Right atrium auricular region (tissue), 2 donors: Measurements from ENCODE around the gene PRRC2C. TPM values are rescaled to one million over a fixed set of nuclear protein-coding genes. Genes with fewer than 3 reads are reported as not detected.

Experiments used
- DNase-seq: peaks from one replicate; pipeline ENCODE4 v3.0.0-alpha.2; 2019; ENCODE audit warnings: low spot score
- H3K27ac ChIP-seq, 2 donors: fragments of 200-600 bp; sonication (generic); 1 replicate in 1 of 2; 2 replicates in 1 of 2; pipeline ENCODE4 v1.5.1; 2016 to 2019
- H3K27me3 ChIP-seq, 2 donors: fragments of 200-600 bp; sonication (generic); one replicate each; pipeline versions ENCODE4 v1.5.1 to v1.6.0; 2017 to 2019
- H3K36me3 ChIP-seq: fragments of 200-600 bp; sonication (generic); one replicate; pipeline ENCODE4 v1.5.1; 2016
- H3K4me1 ChIP-seq, 2 donors: fragments of 200-600 bp; sonication (generic); one replicate each; pipeline versions ENCODE4 v1.5.1 to v1.6.0; 2017 to 2019
- H3K4me3 ChIP-seq, 2 donors: fragments of 200-600 bp; sonication (generic); 1 replicate in 1 of 2; 2 replicates in 1 of 2; pipeline ENCODE4 v1.5.1; 2017 to 2019; ENCODE audit warnings: mild to moderate bottlenecking in 1 of 2, moderate library complexity in 1 of 2
- H3K9me3 ChIP-seq, 2 donors: fragments of 200-600 bp; sonication (generic); one replicate each; pipeline ENCODE4 v1.5.1; 2019
- total RNA-seq, 2 donors: library from RNA; depleted of rRNA; stranded (reverse); fragments of >200 nt; gene quantifications; one replicate each; pipeline ENCODE4 v1.1.0, GENCODE V29; 2016
- TF ChIP-seq, protein P1 (sequence below), 2 donors: fragments of 200-600 bp; sonication (generic); IDR thresholded peaks; one replicate each; pipeline ENCODE4 v1.5.1; 2019; ENCODE audit warnings: antibody characterized with exemption in 2 of 2

PRRC2C gene
- total RNA-seq, 2 donors from 2014 or later = 45.2 to 49.4 TPM

DNA sequence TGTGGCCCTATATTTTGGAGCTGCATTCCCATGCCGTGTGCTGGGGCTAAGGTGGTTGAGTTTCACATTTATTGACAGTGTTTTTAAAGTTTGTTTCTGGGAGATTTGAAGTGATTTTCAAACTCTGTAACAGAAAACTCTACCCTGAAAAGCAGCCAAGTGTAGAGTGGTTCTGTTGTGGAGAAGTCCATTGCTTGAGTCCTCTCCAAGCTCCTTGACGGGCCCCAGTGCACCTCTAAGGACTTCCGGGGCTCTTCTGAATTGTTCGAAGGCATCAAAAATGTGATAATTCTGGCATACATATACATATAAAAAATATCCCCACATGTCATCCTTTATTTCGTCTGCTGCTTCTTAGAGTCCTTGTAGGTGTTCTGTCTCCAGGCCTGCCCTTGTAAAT lies 141.7 kb downstream of the PRRC2C start:
- Histone ChIP-seq H3K4me3 (no peak overlapping the region), H3K27ac (no peak overlapping the region), H3K27me3 (no peaks in the 10 kb centered on the region), H3K4me1 (no peaks in the 10 kb centered on the region), H3K36me3 (no peaks in the 10 kb centered on the region), H3K9me3 (no peaks in the 10 kb centered on the region)
- no peak for DNase-seq
- TF ChIP-seq, protein P1, sequence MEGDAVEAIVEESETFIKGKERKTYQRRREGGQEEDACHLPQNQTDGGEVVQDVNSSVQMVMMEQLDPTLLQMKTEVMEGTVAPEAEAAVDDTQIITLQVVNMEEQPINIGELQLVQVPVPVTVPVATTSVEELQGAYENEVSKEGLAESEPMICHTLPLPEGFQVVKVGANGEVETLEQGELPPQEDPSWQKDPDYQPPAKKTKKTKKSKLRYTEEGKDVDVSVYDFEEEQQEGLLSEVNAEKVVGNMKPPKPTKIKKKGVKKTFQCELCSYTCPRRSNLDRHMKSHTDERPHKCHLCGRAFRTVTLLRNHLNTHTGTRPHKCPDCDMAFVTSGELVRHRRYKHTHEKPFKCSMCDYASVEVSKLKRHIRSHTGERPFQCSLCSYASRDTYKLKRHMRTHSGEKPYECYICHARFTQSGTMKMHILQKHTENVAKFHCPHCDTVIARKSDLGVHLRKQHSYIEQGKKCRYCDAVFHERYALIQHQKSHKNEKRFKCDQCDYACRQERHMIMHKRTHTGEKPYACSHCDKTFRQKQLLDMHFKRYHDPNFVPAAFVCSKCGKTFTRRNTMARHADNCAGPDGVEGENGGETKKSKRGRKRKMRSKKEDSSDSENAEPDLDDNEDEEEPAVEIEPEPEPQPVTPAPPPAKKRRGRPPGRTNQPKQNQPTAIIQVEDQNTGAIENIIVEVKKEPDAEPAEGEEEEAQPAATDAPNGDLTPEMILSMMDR (IDR thresholded peaks at IDR 0.05) = no peak

DNA sequence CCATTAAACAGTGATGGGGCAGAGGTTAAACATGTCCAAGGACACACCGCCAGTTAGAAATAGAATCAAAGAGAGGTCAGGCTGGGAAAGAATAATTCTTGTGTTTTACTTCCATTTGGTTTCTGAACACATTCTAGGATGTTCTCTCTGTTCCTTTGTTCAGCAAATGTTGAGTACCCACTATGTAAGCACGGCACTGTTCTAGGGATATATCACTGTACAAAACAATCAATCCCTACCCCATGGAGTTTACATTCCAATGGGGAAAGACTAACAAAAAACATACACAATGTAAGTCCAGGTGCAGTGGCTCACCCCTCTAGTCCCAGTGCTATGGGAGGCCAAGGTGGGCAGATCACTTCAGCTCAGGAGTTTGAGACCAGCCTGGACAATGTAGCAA lies 142.9 kb downstream of the PRRC2C start:
- DNase-seq = no peak
- TF ChIP-seq, protein P1 (IDR thresholded peaks at IDR 0.05) = no peak
- H3K27ac ChIP-seq = no peak overlapping the region

DNA sequence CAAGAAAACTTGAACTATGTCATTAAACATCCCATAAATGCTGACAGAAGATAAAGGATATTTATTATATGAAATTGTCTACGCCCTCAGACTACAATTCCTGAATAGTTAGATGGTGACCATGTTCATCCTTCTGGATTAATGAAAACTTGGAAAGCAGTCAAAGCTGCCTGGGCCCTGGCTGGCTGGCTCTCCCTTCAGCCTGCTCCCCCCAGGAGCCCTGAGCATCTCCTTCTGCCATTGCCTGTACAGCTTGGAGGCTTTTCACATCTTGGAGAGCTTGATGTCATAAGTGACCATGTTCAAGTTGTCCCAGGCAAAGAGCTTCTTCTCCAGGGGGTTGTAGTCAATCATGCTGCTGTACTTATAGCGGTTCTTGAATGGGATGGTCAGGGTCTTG lies 150.3 kb downstream of the PRRC2C start:
- Histone ChIP-seq H3K4me1 (no peaks in the 10 kb centered on the region), H3K27me3 (no peaks in the 10 kb centered on the region), H3K9me3 (no peaks in the 10 kb centered on the region), H3K27ac (no peak overlapping the region), H3K36me3 (no peaks in the 10 kb centered on the region), H3K4me3 (no peak overlapping the region)
- TF ChIP-seq, protein P1 (IDR thresholded peaks at IDR 0.05) = no peak
- no peak for DNase-seq

More for the DNA sequence above, 142.9 kb downstream of the PRRC2C start:
- Histone ChIP-seq H3K4me1 (no peaks in the 10 kb centered on the region), H3K36me3 (no peaks in the 10 kb centered on the region), H3K9me3 (no peaks in the 10 kb centered on the region), H3K27me3 (no peaks in the 10 kb centered on the region), H3K4me3 (no peak overlapping the region)

DNA sequence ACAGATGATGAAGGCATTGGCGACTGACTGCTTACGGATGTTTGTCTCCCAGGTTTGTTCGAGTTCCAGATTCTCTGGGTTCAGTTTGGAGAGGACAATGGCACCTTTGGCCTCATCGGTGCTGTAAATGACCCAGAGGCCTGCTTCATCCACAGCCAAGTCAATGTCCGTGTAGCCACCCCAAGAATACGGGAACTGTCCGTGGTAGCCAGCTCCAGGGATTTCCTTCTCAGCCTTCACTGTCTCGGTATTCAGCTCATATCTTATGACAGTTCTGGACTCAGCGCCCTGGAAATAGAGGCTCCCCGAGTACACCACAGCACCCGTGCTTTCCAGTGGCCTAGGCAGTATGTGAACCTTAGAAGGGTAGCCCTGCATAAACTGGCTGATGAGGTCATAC lies 150.8 kb downstream of the PRRC2C start:
- Histone ChIP-seq H3K9me3 (no peaks in the 10 kb centered on the region), H3K27me3 (no peaks in the 10 kb centered on the region), H3K36me3 (no peaks in the 10 kb centered on the region), H3K4me1 (no peaks in the 10 kb centered on the region), H3K27ac (no peak overlapping the region), H3K4me3 (no peak overlapping the region)
- TF ChIP-seq, protein P1 (IDR thresholded peaks at IDR 0.05) = no peak
- DNase-seq = no peak

DNA sequence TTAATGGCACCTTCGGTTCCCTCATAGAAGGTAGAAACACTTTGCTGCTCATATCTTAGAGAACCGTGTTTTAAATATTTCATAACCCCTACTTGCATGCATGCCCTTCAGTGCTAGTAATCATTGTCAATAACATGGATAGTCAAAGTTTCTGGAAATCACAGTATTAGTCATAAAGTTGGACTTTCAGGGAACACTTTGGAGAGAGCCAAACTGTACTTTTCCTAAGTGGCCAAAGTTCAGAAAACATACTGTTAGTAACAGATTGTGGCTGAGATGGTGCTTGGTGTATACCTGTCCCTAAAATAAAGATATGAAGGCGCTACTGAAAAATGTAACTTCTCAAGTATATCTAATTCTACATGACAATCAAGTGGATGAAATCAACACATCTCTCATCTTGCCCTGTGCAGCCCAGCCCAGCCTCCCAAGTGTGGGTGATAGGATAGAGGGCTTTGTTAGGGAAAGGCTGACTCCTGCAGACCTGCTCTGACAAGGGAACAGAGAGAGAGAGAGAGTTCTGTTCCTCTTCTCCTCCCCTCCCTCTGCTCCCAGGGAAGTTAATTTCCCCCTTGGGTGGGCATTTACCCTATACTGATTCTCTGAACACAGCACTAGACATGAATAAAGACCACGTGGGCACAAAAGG lies 152.7 kb downstream of the PRRC2C start:
- TF ChIP-seq, protein P1 (IDR thresholded peaks at IDR 0.05) = no peak
- DNase-seq = no peak
- Histone ChIP-seq H3K27me3 (no peaks in the 10 kb centered on the region), H3K4me3 (no peak overlapping the region), H3K36me3 (no peaks in the 10 kb centered on the region), H3K4me1 (no peaks in the 10 kb centered on the region), H3K27ac (no peak overlapping the region), H3K9me3 (no peaks in the 10 kb centered on the region)

DNA sequence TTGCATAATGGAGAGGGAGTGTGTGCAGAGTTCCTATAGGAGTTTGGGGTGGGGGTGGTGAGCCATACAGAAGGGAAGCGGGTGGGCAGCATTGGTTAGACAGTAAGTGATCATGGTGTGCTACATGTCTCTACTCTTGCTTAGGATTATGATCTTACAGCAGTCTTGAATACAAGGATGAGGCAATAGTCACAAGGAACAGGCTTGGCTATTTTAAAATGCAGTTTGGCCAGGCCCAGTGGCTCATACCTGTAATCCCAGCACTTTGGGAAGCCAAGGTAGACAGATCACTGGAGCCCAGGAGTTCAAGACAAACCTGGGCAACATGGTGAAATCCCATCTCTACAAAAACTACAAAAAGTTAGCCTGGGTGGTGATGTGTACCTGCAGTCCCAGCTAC lies 154.9 kb downstream of the PRRC2C start:
- no peaks in the 10 kb centered on the region for H3K36me3 ChIP-seq
- H3K9me3 ChIP-seq = no peaks in the 10 kb centered on the region
- H3K4me1 ChIP-seq = peaks cover 0 to 3% of the 10 kb centered on the region in 2 donors
- no peak overlapping the region for H3K4me3 ChIP-seq
- TF ChIP-seq, protein P1 (IDR thresholded peaks at IDR 0.05) = no peak
- H3K27me3 ChIP-seq = no peaks in the 10 kb centered on the region
- no peak overlapping the region for H3K27ac ChIP-seq
- DNase-seq = no peak
